B cell (primary cell): ENCODE results near the gene CCDC6.

Source experiments
- EZH2 ChIP-seq: IDR thresholded peaks from 2 replicates; pipeline ENCODE4 v1.6.1; 2012; ENCODE audit warnings: borderline replicate concordance, low read depth, mild to moderate bottlenecking, moderate library complexity, low read length; ENCODE audit not compliant: insufficient read depth, poor library complexity, severe bottlenecking
- TF ChIP-seq, protein P1 (sequence below): fragments of 200-600 bp; IDR thresholded peaks from one replicate; pipeline ENCODE4 v1.8.0; 2022; ENCODE audit warnings: antibody characterized with exemption, mild to moderate bottlenecking

DNA sequence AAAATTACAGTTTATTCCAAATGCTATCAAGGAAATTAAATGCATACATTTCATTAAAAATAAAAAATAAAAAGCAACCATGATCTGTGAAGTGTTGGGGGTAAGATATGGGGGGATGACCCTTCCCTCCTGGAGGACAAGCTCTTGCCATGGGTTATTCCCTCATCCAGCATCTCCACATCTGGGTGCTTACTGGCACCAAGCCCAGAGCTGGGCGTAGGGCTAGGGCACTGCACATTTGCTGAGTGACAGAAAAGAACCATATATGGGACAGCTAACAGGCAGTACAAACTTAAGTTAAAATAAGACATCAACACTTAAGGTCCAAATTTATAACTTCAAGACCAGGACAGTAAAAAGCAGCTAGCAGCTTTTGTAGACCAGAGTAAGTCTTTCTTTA is 10.2 kb downstream of the CCDC6 start:
- no peak for TF ChIP-seq EZH2
- TF ChIP-seq, protein P1, sequence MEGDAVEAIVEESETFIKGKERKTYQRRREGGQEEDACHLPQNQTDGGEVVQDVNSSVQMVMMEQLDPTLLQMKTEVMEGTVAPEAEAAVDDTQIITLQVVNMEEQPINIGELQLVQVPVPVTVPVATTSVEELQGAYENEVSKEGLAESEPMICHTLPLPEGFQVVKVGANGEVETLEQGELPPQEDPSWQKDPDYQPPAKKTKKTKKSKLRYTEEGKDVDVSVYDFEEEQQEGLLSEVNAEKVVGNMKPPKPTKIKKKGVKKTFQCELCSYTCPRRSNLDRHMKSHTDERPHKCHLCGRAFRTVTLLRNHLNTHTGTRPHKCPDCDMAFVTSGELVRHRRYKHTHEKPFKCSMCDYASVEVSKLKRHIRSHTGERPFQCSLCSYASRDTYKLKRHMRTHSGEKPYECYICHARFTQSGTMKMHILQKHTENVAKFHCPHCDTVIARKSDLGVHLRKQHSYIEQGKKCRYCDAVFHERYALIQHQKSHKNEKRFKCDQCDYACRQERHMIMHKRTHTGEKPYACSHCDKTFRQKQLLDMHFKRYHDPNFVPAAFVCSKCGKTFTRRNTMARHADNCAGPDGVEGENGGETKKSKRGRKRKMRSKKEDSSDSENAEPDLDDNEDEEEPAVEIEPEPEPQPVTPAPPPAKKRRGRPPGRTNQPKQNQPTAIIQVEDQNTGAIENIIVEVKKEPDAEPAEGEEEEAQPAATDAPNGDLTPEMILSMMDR: no peak
